ENCODE results near the gene WDFY1. TPM values are rescaled to one million over a fixed set of nuclear protein-coding genes. Genes with fewer than 3 reads are reported as not detected.

The WDFY1 gene
- total and polyA plus RNA-seq, 2 donors (not counting 3 experiments of a cell fraction or from before 2014, with no cell fraction given), result 54.7 to 68.7 TPM

GRCh38 chr2:223826995-223827394 lies 118.1 kb downstream of the WDFY1 start:
- no TSS peak for BruUV-seq (replicated peaks)
- no peak for TF ChIP-seq CTCF (IDR thresholded peaks at IDR 0.05; ENCODE audit: extremely low read depth in 1 of 2, insufficient read depth in 1 of 2, low read depth in 1 of 2, low read length in 2 of 2)
- Histone ChIP-seq H3K9ac (replicated peaks; ENCODE audit: extremely low read depth, insufficient read depth, low read length) (no peak overlapping the region), H3K27me3 (ENCODE audit: control insufficient read depth in 2 of 2, insufficient read depth in 2 of 2, low read length in 2 of 2) (no peaks in the 10 kb centered on the region), H3K4me2 (ENCODE audit: insufficient read depth, low read length) (no peak overlapping the region), H3K79me2 (ENCODE audit: control insufficient read depth, insufficient read depth, low read length) (no peaks in the 10 kb centered on the region), H4K20me1 (replicated peaks; ENCODE audit: control insufficient read depth, extremely low read depth, insufficient read depth, low read length) (no peaks in the 10 kb centered on the region), H3K36me3 (ENCODE audit: control insufficient read depth in 2 of 2, extremely low read depth in 1 of 2, insufficient read depth in 2 of 2, low read length in 2 of 2) (no peaks in the 10 kb centered on the region), H3K9me1 (replicated peaks; ENCODE audit: control insufficient read depth, extremely low read depth, insufficient read depth, low read length) (no peaks in the 10 kb centered on the region), H3K4me3 (replicated peaks in 1 of 3; ENCODE audit: insufficient read depth in 1 of 3, low read depth in 1 of 3, low read length in 3 of 3) (no peak overlapping the region), H2AFZ (ENCODE audit: low read depth, low read length) (no peak overlapping the region), H3K4me1 (ENCODE audit: control insufficient read depth, extremely low read depth, insufficient read depth, low read length) (no peaks in the 10 kb centered on the region), H3K9me3 (replicated peaks; ENCODE audit: control insufficient read depth, insufficient read depth, low read length) (no peaks in the 10 kb centered on the region), H3K27ac (ENCODE audit: insufficient read depth, low read depth, low read length) (no peak overlapping the region)
- intact Hi-C loops (cut with micrococcal nuclease), result no loop called here
- dilution Hi-C loops (cut with MboI; ENCODE audit: extremely low pct_ligation_motif_present, low sequenced_read_pairs), result no loop called here
- FAIRE-seq (no peak), DNase-seq (ENCODE audit: low read depth, low spot score) (no peak)
- POLR2A ChIA-PET, result no interaction called here
- CTCF ChIA-PET, result no interaction called here

Other genes starting within 250 kb of the WDFY1 start
- 3.2 and 3.8 TPM in 2 replicates for gene AP1S3, start 107.8 kb downstream of the WDFY1 start, total RNA-seq
- 0.51 and 0.69 TPM in 2 replicates for gene AP1S3, start 107.8 kb downstream of the WDFY1 start, polyA plus RNA-seq
- 27.7 and 31.5 TPM in 2 replicates for gene MRPL44, start 12.1 kb upstream of the WDFY1 start, total RNA-seq
- gene MRPL44, start 12.1 kb upstream of the WDFY1 start, polyA plus RNA-seq, result 17.1 and 19.2 TPM in 2 replicates
- 8.8 and 15.5 TPM in 2 replicates for gene SERPINE2, start 94.0 kb upstream of the WDFY1 start, total RNA-seq
- 2.5 and 4.0 TPM in 2 replicates for gene SERPINE2, start 94.0 kb upstream of the WDFY1 start, polyA plus RNA-seq

All from endothelial cell of umbilical vein (primary cell).